ENCODE data around the gene POPDC2.
A peak's percentile ranks its signal among the peaks of the same experiment; 100 is the strongest.
"Not testable (repeated sequence)": the region's sequence is repeated elsewhere in the genome, so short reads cannot be mapped to it uniquely, and the experiment has no call there.

POPDC2 gene

GRCh38 chr3:119697394-119697793, 37.0 kb upstream of the POPDC2 start:
- Histone ChIP-seq H3K4me3 (ENCODE audit: control insufficient read depth in 1 of 7, extremely low read depth in 1 of 7, insufficient read depth in 4 of 7, low read depth in 2 of 7, low read length in 6 of 7) (no peak overlapping the region), H3K36me3 (ENCODE audit: control insufficient read depth in 4 of 4, insufficient read depth in 4 of 4, low read length in 3 of 4) (no peaks in the 10 kb centered on the region), H3K27ac (ENCODE audit: insufficient read depth in 1 of 2, low read depth in 1 of 2, low read length in 2 of 2, poor library complexity in 1 of 2, severe bottlenecking in 2 of 2) (no peak overlapping the region), H3K27me3 (replicated peaks in 2 of 5; ENCODE audit: control insufficient read depth in 4 of 5, insufficient read depth in 5 of 5, low read length in 4 of 5) (no peaks in the 10 kb centered on the region), H3K4me1 (ENCODE audit: control extremely low read depth in 1 of 4, control insufficient read depth in 4 of 4, insufficient read depth in 4 of 4, low read length in 3 of 4) (peaks cover 1 to 4% (median 2%) of the 10 kb centered on the region in 4 experiments), H3K9me3 (ENCODE audit: control extremely low read depth in 1 of 5, control insufficient read depth in 4 of 5, insufficient read depth in 2 of 5, low read depth in 1 of 5, low read length in 4 of 5) (peaks cover 0 to 2% (median 0%) of the 10 kb centered on the region in 5 experiments)
- POLR2A ChIA-PET: no interaction called here
- WGBS (ENCODE audit: insufficient coverage): 100% methylated on average over 4 of the region's 5 CpGs
- CTCF ChIA-PET: no interaction called here
- no peak for DNase-seq

DNA sequence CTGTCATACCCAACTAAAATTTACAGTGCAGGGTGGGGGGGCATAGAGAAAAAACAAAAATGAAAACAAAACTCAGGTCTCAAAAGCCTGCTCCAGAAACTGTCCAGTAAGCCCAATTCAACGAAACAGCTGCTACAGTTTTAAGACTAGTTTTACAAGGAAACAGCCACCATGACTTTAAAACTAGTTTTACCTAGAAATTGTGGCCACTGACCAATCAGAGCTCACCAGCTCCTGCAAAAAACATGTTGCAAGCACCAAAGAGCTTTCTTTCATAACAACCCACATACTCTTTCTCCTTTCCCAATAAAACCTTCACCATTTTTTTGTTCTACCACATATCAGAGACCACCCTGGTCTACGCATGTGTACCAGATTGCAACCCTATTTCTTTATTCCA, 35.1 kb upstream of the POPDC2 start:
- H3K9me3 ChIP-seq (ENCODE audit: control extremely low read depth in 1 of 5, control insufficient read depth in 4 of 5, insufficient read depth in 2 of 5, low read depth in 1 of 5, low read length in 4 of 5): no peaks in the 10 kb centered on the region
- no peaks in the 10 kb centered on the region for H3K4me1 ChIP-seq (ENCODE audit: control extremely low read depth in 1 of 4, control insufficient read depth in 4 of 4, insufficient read depth in 4 of 4, low read length in 3 of 4)
- DNase-seq: no peak
- no peaks in the 10 kb centered on the region for H3K36me3 ChIP-seq (ENCODE audit: control insufficient read depth in 4 of 4, insufficient read depth in 4 of 4, low read length in 3 of 4)
- H3K27me3 ChIP-seq (replicated peaks in 2 of 5; ENCODE audit: control insufficient read depth in 4 of 5, insufficient read depth in 5 of 5, low read length in 4 of 5): no peaks in the 10 kb centered on the region
- no peak overlapping the region for H3K27ac ChIP-seq (ENCODE audit: insufficient read depth in 1 of 2, low read depth in 1 of 2, low read length in 2 of 2, poor library complexity in 1 of 2, severe bottlenecking in 2 of 2)
- POLR2A ChIA-PET: no interaction called here
- no peak overlapping the region for H3K4me3 ChIP-seq (ENCODE audit: control insufficient read depth in 1 of 7, extremely low read depth in 1 of 7, insufficient read depth in 4 of 7, low read depth in 2 of 7, low read length in 6 of 7)
- WGBS (ENCODE audit: insufficient coverage): 100% methylated on average over 1 of the region's 2 CpGs
- CTCF ChIA-PET: no interaction called here

DNA sequence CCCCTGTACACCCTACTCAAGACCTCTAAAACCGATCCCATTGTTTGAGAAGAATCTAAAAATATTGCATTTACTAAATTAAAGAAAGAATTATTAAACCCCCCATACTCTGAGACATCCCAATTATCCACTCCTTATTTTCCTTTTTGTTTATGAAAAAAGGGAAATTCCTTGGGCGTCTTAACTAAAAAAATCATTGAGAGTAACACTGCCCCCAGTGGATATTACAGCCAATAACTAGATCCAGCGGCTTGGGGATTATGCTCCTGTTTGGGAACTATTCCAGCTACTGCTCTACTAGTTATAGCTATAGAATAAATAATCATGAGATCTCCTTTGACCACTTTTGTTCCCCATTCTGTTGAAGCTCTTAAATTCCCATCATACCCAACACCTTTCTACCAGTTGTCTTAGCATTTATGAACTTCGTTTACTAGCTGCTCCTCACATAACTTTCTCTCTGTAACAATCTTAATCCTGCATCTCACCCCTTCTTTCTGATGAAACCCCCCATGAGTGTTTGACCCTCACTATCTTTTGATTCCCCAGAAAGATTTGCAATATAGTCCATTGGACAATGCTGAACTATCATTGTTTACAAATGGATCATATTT, 29.8 kb upstream of the POPDC2 start:
- CTCF ChIA-PET: interaction anchor here (1.0 to 2.5 kb wide), 5 partner anchors 9 to 394 kb away, joined by 3 to 10 read pairs (median 3); no protein-coding TSS in a partner anchor
- Histone ChIP-seq H3K36me3 (ENCODE audit: control insufficient read depth in 4 of 4, insufficient read depth in 4 of 4, low read length in 3 of 4) (no peaks in the 10 kb centered on the region), H3K9me3 (ENCODE audit: control extremely low read depth in 1 of 5, control insufficient read depth in 4 of 5, insufficient read depth in 2 of 5, low read depth in 1 of 5, low read length in 4 of 5) (peaks cover 0 to 2% (median 0%) of the 10 kb centered on the region in 5 experiments), H3K27ac (ENCODE audit: insufficient read depth in 1 of 2, low read depth in 1 of 2, low read length in 2 of 2, poor library complexity in 1 of 2, severe bottlenecking in 2 of 2) (no peak overlapping the region), H3K4me1 (ENCODE audit: control extremely low read depth in 1 of 4, control insufficient read depth in 4 of 4, insufficient read depth in 4 of 4, low read length in 3 of 4) (no peaks in the 10 kb centered on the region), H3K27me3 (replicated peaks in 2 of 5; ENCODE audit: control insufficient read depth in 4 of 5, insufficient read depth in 5 of 5, low read length in 4 of 5) (no peaks in the 10 kb centered on the region), H3K4me3 (ENCODE audit: control insufficient read depth in 1 of 7, extremely low read depth in 1 of 7, insufficient read depth in 4 of 7, low read depth in 2 of 7, low read length in 6 of 7) (no peak overlapping the region)
- POLR2A ChIA-PET: no interaction called here
- peak in 2 of 3 donors; percentile 22 to 31 for DNase-seq
- WGBS (ENCODE audit: insufficient coverage): 50% methylated on average over 2 of the region's 4 CpGs

- peaks cover 0 to 2% (median 0%) of the 10 kb centered on the region in 5 experiments for H3K9me3 ChIP-seq (ENCODE audit: control extremely low read depth in 1 of 5, control insufficient read depth in 4 of 5, insufficient read depth in 2 of 5, low read depth in 1 of 5, low read length in 4 of 5)
- no peak for DNase-seq
- ChIA-PET CTCF (interaction anchor here (0.7 to 1.4 kb wide), 2 partner anchors 83 to 743 kb away, joined by 3 to 4 read pairs; no protein-coding TSS in a partner anchor), POLR2A (no interaction called here)
- H3K36me3 ChIP-seq (ENCODE audit: control insufficient read depth in 4 of 4, insufficient read depth in 4 of 4, low read length in 3 of 4): no peaks in the 10 kb centered on the region
- no peaks in the 10 kb centered on the region for H3K27me3 ChIP-seq (replicated peaks in 2 of 5; ENCODE audit: control insufficient read depth in 4 of 5, insufficient read depth in 5 of 5, low read length in 4 of 5)
- no peaks in the 10 kb centered on the region for H3K4me1 ChIP-seq (ENCODE audit: control extremely low read depth in 1 of 4, control insufficient read depth in 4 of 4, insufficient read depth in 4 of 4, low read length in 3 of 4)
- no CpG with 5 or more reads among the region's 1 CpG for WGBS (ENCODE audit: insufficient coverage)
- no peak overlapping the region for H3K4me3 ChIP-seq (ENCODE audit: control insufficient read depth in 1 of 7, extremely low read depth in 1 of 7, insufficient read depth in 4 of 7, low read depth in 2 of 7, low read length in 6 of 7)
- H3K27ac ChIP-seq (ENCODE audit: insufficient read depth in 1 of 2, low read depth in 1 of 2, low read length in 2 of 2, poor library complexity in 1 of 2, severe bottlenecking in 2 of 2): no peak overlapping the region
Measured at GRCh38 chr3:119683421-119683820, 23.0 kb upstream of the POPDC2 start.

DNA sequence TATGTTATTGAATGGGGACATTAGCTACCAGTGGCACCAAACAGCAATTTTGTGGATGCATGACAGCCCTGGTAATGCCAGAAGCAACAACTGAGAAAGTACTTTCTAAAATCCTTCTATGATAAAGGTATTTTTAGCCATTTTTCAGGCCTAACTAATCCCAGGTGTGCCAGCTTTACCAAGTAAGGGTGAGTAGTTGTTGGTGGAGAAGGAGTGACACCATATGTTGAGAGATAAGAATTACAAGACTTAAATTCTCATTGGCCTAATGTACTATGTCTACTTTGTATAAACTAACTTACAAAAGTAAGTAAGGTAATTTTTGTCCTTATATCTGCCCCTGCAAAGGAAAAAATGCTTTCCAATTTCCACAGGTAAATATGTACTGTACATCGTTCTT, 20.9 kb upstream of the POPDC2 start:
- peak; percentile 40 to 71 (median 65) for DNase-seq

GRCh38 chr3:119679874-119680273, 19.5 kb upstream of the POPDC2 start:
- Histone ChIP-seq H3K4me1 (ENCODE audit: control extremely low read depth in 1 of 4, control insufficient read depth in 4 of 4, insufficient read depth in 4 of 4, low read length in 3 of 4) (peaks cover 3 to 15% (median 11%) of the 10 kb centered on the region in 4 experiments), H3K27ac (ENCODE audit: insufficient read depth in 1 of 2, low read depth in 1 of 2, low read length in 2 of 2, poor library complexity in 1 of 2, severe bottlenecking in 2 of 2) (no peak overlapping the region), H3K27me3 (replicated peaks in 2 of 5; ENCODE audit: control insufficient read depth in 4 of 5, insufficient read depth in 5 of 5, low read length in 4 of 5) (no peaks in the 10 kb centered on the region), H3K9me3 (ENCODE audit: control extremely low read depth in 1 of 5, control insufficient read depth in 4 of 5, insufficient read depth in 2 of 5, low read depth in 1 of 5, low read length in 4 of 5) (no peaks in the 10 kb centered on the region), H3K36me3 (ENCODE audit: control insufficient read depth in 4 of 4, insufficient read depth in 4 of 4, low read length in 3 of 4) (peaks cover 0 to 4% (median under 1%) of the 10 kb centered on the region in 4 experiments), H3K4me3 (ENCODE audit: control insufficient read depth in 1 of 7, extremely low read depth in 1 of 7, insufficient read depth in 4 of 7, low read depth in 2 of 7, low read length in 6 of 7) (no peak overlapping the region)
- ChIA-PET POLR2A (no interaction called here), CTCF (interaction anchor here (0.6 to 4.0 kb wide), 10 partner anchors 10 to 796 kb away, joined by 3 to 21 read pairs (median 8); partner anchors contain the start of gene CD80)
- DNase-seq: no peak

More for the DNA sequence above, 20.9 kb upstream of the POPDC2 start:
- ChIA-PET POLR2A (no interaction called here), CTCF (interaction anchor here (0.8 to 4.0 kb wide), 22 partner anchors 8 to 798 kb away, joined by 3 to 21 read pairs (median 4); partner anchors contain the start of genes ADPRH, CD80 and POGLUT1)
- Histone ChIP-seq H3K36me3 (ENCODE audit: control insufficient read depth in 4 of 4, insufficient read depth in 4 of 4, low read length in 3 of 4) (no peaks in the 10 kb centered on the region), H3K4me1 (ENCODE audit: control extremely low read depth in 1 of 4, control insufficient read depth in 4 of 4, insufficient read depth in 4 of 4, low read length in 3 of 4) (peaks cover 2 to 9% (median 6%) of the 10 kb centered on the region in 4 experiments), H3K27ac (ENCODE audit: insufficient read depth in 1 of 2, low read depth in 1 of 2, low read length in 2 of 2, poor library complexity in 1 of 2, severe bottlenecking in 2 of 2) (no peak overlapping the region), H3K4me3 (ENCODE audit: control insufficient read depth in 1 of 7, extremely low read depth in 1 of 7, insufficient read depth in 4 of 7, low read depth in 2 of 7, low read length in 6 of 7) (no peak overlapping the region), H3K27me3 (replicated peaks in 2 of 5; ENCODE audit: control insufficient read depth in 4 of 5, insufficient read depth in 5 of 5, low read length in 4 of 5) (no peaks in the 10 kb centered on the region), H3K9me3 (ENCODE audit: control extremely low read depth in 1 of 5, control insufficient read depth in 4 of 5, insufficient read depth in 2 of 5, low read depth in 1 of 5, low read length in 4 of 5) (no peaks in the 10 kb centered on the region)
- no CpG with 5 or more reads among the region's 1 CpG for WGBS (ENCODE audit: insufficient coverage)

GRCh38 chr3:119678209-119678608, 17.8 kb upstream of the POPDC2 start:
- H3K27ac ChIP-seq (ENCODE audit: insufficient read depth in 1 of 2, low read depth in 1 of 2, low read length in 2 of 2, poor library complexity in 1 of 2, severe bottlenecking in 2 of 2); POLR2A ChIA-PET; H3K9me3 ChIP-seq (ENCODE audit: control extremely low read depth in 1 of 5, control insufficient read depth in 4 of 5, insufficient read depth in 2 of 5, low read depth in 1 of 5, low read length in 4 of 5); DNase-seq; H3K27me3 ChIP-seq (replicated peaks in 2 of 5; ENCODE audit: control insufficient read depth in 4 of 5, insufficient read depth in 5 of 5, low read length in 4 of 5); H3K4me3 ChIP-seq (ENCODE audit: control insufficient read depth in 1 of 7, extremely low read depth in 1 of 7, insufficient read depth in 4 of 7, low read depth in 2 of 7, low read length in 6 of 7): not testable (repeated sequence)
- 100% methylated on average over 7 of the region's 10 CpGs for WGBS (ENCODE audit: insufficient coverage)
- CTCF ChIA-PET: interaction anchor here (0.8 to 1.1 kb wide), 3 partner anchors 15 to 203 kb away, joined by 3 read pairs; no protein-coding TSS in a partner anchor
- Histone ChIP-seq H3K36me3 (ENCODE audit: control insufficient read depth in 4 of 4, insufficient read depth in 4 of 4, low read length in 3 of 4) (peaks cover 4 to 16% (median 8%) of the 10 kb centered on the region in 4 experiments), H3K4me1 (ENCODE audit: control extremely low read depth in 1 of 4, control insufficient read depth in 4 of 4, insufficient read depth in 4 of 4, low read length in 3 of 4) (peaks cover 3 to 15% (median 11%) of the 10 kb centered on the region in 4 experiments)
